Smooth muscle cell (in vitro differentiated cells): ENCODE measurements around the gene ING4. TPM values are rescaled to one million over a fixed set of nuclear protein-coding genes. Genes with fewer than 3 reads are reported as not detected.
A peak's percentile ranks its signal among the peaks of the same experiment; 100 is the strongest.

ENCODE experiments used
- DNase-seq: peaks from one replicate; lab custom pipeline; 2025; ENCODE audit not compliant: unreplicated experiment; lab: John Stamatoyannopoulos, UW
- H2AFZ ChIP-seq: fragments of 200-600 bp; sonication (generic); 2 replicates; pipeline ENCODE4 v1.6.0; 2016; ENCODE audit warnings: antibody characterized with exemption, low read depth, mild to moderate bottlenecking
- H3F3A ChIP-seq: fragments of 200-600 bp; sonication (generic); 2 replicates; pipeline ENCODE4 v1.6.0; 2017; ENCODE audit warnings: antibody characterized with exemption, low read depth
- H3K27ac ChIP-seq: fragments of 200-600 bp; sonication (generic); 2 replicates; pipeline ENCODE4 v1.5.1; 2016; ENCODE audit warnings: low read depth, mild to moderate bottlenecking
- H3K27me3 ChIP-seq: fragments of 200-600 bp; sonication (generic); 2 replicates; pipeline ENCODE4 v1.6.1; 2016; ENCODE audit warnings: low read depth, mild to moderate bottlenecking
- H3K36me3 ChIP-seq: fragments of 200-600 bp; sonication (generic); 2 replicates; pipeline ENCODE4 v1.5.1; 2016; ENCODE audit warnings: low read depth
- H3K4me1 ChIP-seq: fragments of 200-600 bp; sonication (generic); 2 replicates; pipeline ENCODE4 v1.5.1; 2016; ENCODE audit warnings: low read depth
- H3K4me2 ChIP-seq: fragments of 200-600 bp; sonication (generic); 2 replicates; pipeline ENCODE4 v1.6.0; 2016; ENCODE audit warnings: mild to moderate bottlenecking
- H3K4me3 ChIP-seq: fragments of 200-600 bp; sonication (generic); 2 replicates; pipeline ENCODE4 v1.5.1; 2016; ENCODE audit warnings: mild to moderate bottlenecking
- H3K79me2 ChIP-seq: fragments of 200-600 bp; sonication (generic); 2 replicates; pipeline ENCODE4 v1.6.0; 2016; ENCODE audit warnings: low read depth, mild to moderate bottlenecking
- H3K9ac ChIP-seq: fragments of 200-600 bp; sonication (generic); 2 replicates; pipeline ENCODE4 v1.6.0; 2016; ENCODE audit warnings: low read depth
- H3K9me3 ChIP-seq: fragments of 200-600 bp; sonication (generic); replicated peaks from 2 replicates; pipeline ENCODE4 v1.5.1; 2016; ENCODE audit warnings: low read depth
- H4K20me1 ChIP-seq: fragments of 200-600 bp; sonication (generic); 2 replicates; pipeline ENCODE4 v1.6.0; 2016; ENCODE audit warnings: low read depth
- WGBS: methylation state at CpG from one replicate; pipeline ENCODE4 v1.1.7; 2016; ENCODE audit warnings: low lambda C conversion rate; 5-methylcytosine and 5-hydroxymethylcytosine counted together
- polyA plus RNA-seq: library from polyadenylated mRNA; unstranded; fragments of >200 nt; fragmentation: Nextera tagmentation; extraction: Ambion mirVana; gene quantifications from 2 replicates; pipeline ENCODE4 v1.2.1, GENCODE V29; 2016
- total RNA-seq: library from RNA; depleted of rRNA; stranded (reverse); fragments of >200 nt; gene quantifications from 2 replicates; pipeline ENCODE4 v1.2.3, GENCODE V29; 2014
- TF ChIP-seq, protein P1 (sequence below): fragments of 200-600 bp; sonication (generic); IDR thresholded peaks from 2 replicates; pipeline ENCODE4 v1.5.1; 2017; ENCODE audit warnings: borderline replicate concordance, mild to moderate bottlenecking, antibody characterized with exemption; ENCODE audit not compliant: insufficient read depth, poor library complexity, severe bottlenecking

The ING4 gene
- total and polyA plus RNA-seq, 2 experiments from 2014 or later: 24.8 to 27.0 TPM

DNA sequence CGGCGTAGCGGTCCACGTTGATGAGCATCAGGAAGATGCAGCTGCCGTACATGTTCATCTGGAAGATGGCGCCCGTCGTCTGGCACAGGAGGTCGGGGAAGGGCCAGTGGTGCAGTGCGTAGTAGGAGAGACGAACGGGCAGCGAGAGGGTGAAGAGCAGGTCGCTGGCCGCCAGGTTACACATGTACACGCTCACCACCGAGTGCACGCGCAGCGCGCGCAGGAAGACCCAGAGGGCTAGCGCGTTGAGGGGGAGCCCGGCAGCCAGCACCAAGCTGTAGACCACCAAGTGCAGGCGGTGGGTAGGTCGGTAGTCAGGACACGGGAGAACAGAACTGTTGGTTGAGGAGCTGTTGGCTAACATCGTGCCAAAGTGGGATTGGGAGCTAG is 42.0 kb downstream of the ING4 start:
- no peak overlapping the region for H3K4me3 ChIP-seq
- no peaks in the 10 kb centered on the region for H3K36me3 ChIP-seq
- H2AFZ ChIP-seq: no peak overlapping the region
- H4K20me1 ChIP-seq: no peaks in the 10 kb centered on the region
- H3K9ac ChIP-seq: no peak overlapping the region
- no peaks in the 10 kb centered on the region for H3K79me2 ChIP-seq
- H3F3A ChIP-seq: no peaks in the 10 kb centered on the region
- TF ChIP-seq, protein P1, sequence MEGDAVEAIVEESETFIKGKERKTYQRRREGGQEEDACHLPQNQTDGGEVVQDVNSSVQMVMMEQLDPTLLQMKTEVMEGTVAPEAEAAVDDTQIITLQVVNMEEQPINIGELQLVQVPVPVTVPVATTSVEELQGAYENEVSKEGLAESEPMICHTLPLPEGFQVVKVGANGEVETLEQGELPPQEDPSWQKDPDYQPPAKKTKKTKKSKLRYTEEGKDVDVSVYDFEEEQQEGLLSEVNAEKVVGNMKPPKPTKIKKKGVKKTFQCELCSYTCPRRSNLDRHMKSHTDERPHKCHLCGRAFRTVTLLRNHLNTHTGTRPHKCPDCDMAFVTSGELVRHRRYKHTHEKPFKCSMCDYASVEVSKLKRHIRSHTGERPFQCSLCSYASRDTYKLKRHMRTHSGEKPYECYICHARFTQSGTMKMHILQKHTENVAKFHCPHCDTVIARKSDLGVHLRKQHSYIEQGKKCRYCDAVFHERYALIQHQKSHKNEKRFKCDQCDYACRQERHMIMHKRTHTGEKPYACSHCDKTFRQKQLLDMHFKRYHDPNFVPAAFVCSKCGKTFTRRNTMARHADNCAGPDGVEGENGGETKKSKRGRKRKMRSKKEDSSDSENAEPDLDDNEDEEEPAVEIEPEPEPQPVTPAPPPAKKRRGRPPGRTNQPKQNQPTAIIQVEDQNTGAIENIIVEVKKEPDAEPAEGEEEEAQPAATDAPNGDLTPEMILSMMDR: no peak
- H3K4me2 ChIP-seq: peak overlapping the region; percentile 74
- WGBS: 97% methylated on average over 28 of the region's 29 CpGs
- no peaks in the 10 kb centered on the region for H3K4me1 ChIP-seq
- no peak for DNase-seq
- H3K27ac ChIP-seq: no peak overlapping the region
- H3K27me3 ChIP-seq: no peaks in the 10 kb centered on the region
- no peaks in the 10 kb centered on the region for H3K9me3 ChIP-seq

DNA sequence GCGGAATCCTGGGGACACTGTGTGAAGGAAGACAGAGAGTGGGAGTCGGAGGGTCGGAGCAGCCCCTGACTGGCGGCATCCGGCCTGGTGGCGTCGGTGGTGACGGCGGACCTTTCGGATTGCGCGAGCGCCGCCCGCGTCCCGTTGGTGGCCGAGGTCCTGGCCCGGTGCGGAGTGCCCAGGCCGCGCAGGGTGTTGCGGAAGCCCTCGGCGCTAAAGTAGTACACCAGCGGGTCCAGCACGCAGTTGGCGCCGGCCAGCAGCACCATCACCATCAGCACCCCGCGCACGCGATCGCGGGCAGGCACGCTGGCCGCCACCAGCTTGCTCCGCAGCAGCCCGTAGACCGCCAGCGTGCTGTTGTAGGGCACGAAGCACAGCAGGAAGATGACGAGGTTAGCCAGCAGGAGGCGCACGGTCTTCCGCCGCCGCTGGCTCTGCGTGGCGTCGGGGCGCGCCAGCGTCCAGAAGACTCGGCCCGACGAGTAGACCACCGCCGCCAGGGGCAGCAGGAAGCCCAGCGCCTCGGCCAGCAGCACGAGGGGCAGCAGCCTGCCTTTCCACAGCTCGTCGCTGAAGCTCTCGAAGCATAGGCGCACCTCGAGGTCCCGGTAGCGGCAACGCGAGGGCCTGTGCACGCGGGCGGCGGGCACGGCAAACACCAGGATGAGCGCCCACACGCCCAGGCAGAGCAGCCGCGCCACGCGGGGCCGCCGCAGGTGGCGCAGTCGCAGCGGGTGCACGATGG is 42.6 kb downstream of the ING4 start:
- H2AFZ ChIP-seq: peak overlapping the region; percentile 43
- no peaks in the 10 kb centered on the region for H3F3A ChIP-seq
- no peak overlapping the region for H3K9ac ChIP-seq
- no peaks in the 10 kb centered on the region for H3K9me3 ChIP-seq
- H3K27me3 ChIP-seq: no peaks in the 10 kb centered on the region
- H3K36me3 ChIP-seq: no peaks in the 10 kb centered on the region
- peak overlapping the region; percentile 74 for H3K4me2 ChIP-seq
- no peaks in the 10 kb centered on the region for H3K79me2 ChIP-seq
- no peak overlapping the region for H3K4me3 ChIP-seq
- TF ChIP-seq, protein P1: peak; percentile 53
- H3K27ac ChIP-seq: no peak overlapping the region
- 39% methylated on average over 78 of the region's 88 CpGs for WGBS
- H3K4me1 ChIP-seq: no peaks in the 10 kb centered on the region
- DNase-seq: no peak
- no peaks in the 10 kb centered on the region for H4K20me1 ChIP-seq

DNA sequence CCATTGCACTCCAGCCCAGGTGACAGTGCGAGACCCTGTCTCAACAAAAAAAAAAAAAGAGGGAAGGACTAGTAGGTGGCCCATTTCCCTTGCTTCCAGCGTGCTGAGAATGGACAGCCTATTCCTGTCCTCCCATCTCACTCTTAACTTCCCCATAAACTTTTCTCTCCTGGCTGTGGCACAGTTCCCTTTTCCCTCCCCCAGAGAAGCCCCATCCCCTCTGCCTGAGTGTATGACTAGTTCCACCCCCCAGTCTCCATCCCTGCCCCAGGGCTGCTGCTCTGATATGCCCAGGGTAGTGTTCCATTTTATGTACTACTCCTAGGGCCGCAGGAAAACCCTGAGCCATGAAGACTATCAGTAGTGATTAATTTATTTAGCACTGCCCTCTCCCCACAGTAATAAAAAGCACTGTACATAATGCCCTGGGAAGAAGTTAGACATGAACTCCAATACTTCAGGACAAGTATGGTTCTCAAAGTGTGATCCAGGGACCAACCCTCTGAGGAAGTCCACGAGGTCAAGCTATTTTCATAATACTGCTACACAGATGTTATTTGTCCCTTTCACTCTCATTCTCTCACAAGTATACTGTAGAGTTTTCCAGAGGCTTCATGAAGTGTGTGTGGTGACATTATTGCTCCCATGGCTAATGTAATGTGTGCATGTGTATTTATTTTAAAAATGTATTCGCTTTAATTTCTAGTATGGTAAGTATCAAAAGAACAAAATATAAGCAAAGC is 44.3 kb downstream of the ING4 start:
- peaks cover 6% of the 10 kb centered on the region for H3F3A ChIP-seq
- H3K79me2 ChIP-seq: no peaks in the 10 kb centered on the region
- no peak overlapping the region for H3K4me3 ChIP-seq
- H2AFZ ChIP-seq: no peak overlapping the region
- H3K4me1 ChIP-seq: no peaks in the 10 kb centered on the region
- H3K36me3 ChIP-seq: no peaks in the 10 kb centered on the region
- no peak overlapping the region for H3K27ac ChIP-seq
- H3K4me2 ChIP-seq: no peak overlapping the region
- H3K9ac ChIP-seq: no peak overlapping the region
- WGBS: 85% methylated on average over 5 of the region's 5 CpGs
- TF ChIP-seq, protein P1: no peak
- no peaks in the 10 kb centered on the region for H4K20me1 ChIP-seq
- H3K9me3 ChIP-seq: no peaks in the 10 kb centered on the region
- no peaks in the 10 kb centered on the region for H3K27me3 ChIP-seq
- DNase-seq: no peak
